GM12878 (cell line): ENCODE results near the gene TMEM140.

Experiments used
- CEBPB ChIP-seq, 2 experiments: fragments of 150-350 bp in 1 of 2; IDR thresholded peaks; 2 replicates each; pipeline ENCODE4 v1.6.1; 2012 to 2014; ENCODE audit warnings: low read depth in 2 of 2, low read length in 2 of 2, borderline replicate concordance in 1 of 2, inconsistent platforms in 1 of 2
- CTCF ChIP-seq, 3 experiments: IDR thresholded peaks in 2 of 3; conservative IDR thresholded peaks in 1 of 3; 2 replicates each; pipeline ENCODE4 v1.5.1; 2011; ENCODE audit warnings: low read depth in 3 of 3, low read length in 3 of 3, mild to moderate bottlenecking in 3 of 3, control low read depth in 2 of 3, moderate library complexity in 2 of 3, inconsistent platforms in 1 of 3, mixed read lengths in 1 of 3; ENCODE audit not compliant: control insufficient read depth in 2 of 3, insufficient read depth in 1 of 3; ENCODE audit errors: extremely low read depth in 1 of 3

DNA sequence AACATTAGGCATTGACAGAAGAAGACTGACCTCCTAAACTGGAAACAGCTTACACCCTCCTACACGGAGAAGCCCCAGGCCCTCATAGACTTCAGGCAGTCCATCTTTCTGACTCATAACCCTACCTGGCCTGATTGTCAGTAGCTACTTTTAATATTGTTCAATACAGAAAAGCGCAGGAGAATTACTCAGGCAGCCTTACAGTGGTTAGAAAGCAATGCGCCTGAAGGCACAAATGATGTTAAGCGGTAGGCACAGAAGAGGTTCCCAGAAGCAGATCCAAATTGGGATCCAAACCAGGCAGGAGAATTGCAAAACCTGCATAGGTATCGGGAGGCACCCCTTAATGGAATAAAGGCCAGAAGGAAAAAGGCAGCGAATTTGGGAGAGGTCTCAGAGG is 28.1 kb downstream of the TMEM140 start:
- TF ChIP-seq CTCF (IDR thresholded peaks at IDR 0.05 in 2 of 3, conservative IDR thresholded peaks at IDR 0.05 in 1 of 3; ENCODE audit: control insufficient read depth in 2 of 3, extremely low read depth in 1 of 3, insufficient read depth in 1 of 3, low read depth in 3 of 3, low read length in 3 of 3) = no peak
- no peak for TF ChIP-seq CEBPB (IDR thresholded peaks at IDR 0.05; ENCODE audit: borderline replicate concordance in 1 of 2, low read depth in 2 of 2, low read length in 2 of 2)
